Astrocyte of the cerebellum (primary cell): ENCODE data around the gene IGSF5.

ENCODE experiments used
- DNase-seq: peaks from one replicate; pipeline ENCODE4 v3.0.0-alpha.2; 2011; ENCODE audit warnings: low read depth
- H3K4me3 ChIP-seq: 2 replicates; pipeline ENCODE4 v1.5.1; 2011; ENCODE audit warnings: mild to moderate bottlenecking, low read depth, low read length, moderate library complexity
- in situ Hi-C: cut with HindIII; loops from 2 replicates; pipeline ENCODE4 v1.10.0; 2017; ENCODE audit warnings: low sequenced_read_pairs
- TF ChIP-seq, protein P1 (sequence below): IDR thresholded peaks from 2 replicates; pipeline ENCODE4 v1.5.1; 2012; ENCODE audit warnings: low read length, low read depth, moderate library complexity, mild to moderate bottlenecking; ENCODE audit errors: missing control alignments

The IGSF5 gene

GRCh38 chr21:39804240-39804639 lies 59.3 kb downstream of the IGSF5 start:
- TF ChIP-seq, protein P1, sequence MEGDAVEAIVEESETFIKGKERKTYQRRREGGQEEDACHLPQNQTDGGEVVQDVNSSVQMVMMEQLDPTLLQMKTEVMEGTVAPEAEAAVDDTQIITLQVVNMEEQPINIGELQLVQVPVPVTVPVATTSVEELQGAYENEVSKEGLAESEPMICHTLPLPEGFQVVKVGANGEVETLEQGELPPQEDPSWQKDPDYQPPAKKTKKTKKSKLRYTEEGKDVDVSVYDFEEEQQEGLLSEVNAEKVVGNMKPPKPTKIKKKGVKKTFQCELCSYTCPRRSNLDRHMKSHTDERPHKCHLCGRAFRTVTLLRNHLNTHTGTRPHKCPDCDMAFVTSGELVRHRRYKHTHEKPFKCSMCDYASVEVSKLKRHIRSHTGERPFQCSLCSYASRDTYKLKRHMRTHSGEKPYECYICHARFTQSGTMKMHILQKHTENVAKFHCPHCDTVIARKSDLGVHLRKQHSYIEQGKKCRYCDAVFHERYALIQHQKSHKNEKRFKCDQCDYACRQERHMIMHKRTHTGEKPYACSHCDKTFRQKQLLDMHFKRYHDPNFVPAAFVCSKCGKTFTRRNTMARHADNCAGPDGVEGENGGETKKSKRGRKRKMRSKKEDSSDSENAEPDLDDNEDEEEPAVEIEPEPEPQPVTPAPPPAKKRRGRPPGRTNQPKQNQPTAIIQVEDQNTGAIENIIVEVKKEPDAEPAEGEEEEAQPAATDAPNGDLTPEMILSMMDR = no peak
- in situ Hi-C loops = no loop called here
- H3K4me3 ChIP-seq = no peak overlapping the region
- DNase-seq = no peak

- TF ChIP-seq, protein P1 = no peak
- in situ Hi-C loops = no loop called here
- H3K4me3 ChIP-seq = no peak overlapping the region
- no peak for DNase-seq
Observed at GRCh38 chr21:39805983-39806382, 61.0 kb downstream of the IGSF5 start.

DNA sequence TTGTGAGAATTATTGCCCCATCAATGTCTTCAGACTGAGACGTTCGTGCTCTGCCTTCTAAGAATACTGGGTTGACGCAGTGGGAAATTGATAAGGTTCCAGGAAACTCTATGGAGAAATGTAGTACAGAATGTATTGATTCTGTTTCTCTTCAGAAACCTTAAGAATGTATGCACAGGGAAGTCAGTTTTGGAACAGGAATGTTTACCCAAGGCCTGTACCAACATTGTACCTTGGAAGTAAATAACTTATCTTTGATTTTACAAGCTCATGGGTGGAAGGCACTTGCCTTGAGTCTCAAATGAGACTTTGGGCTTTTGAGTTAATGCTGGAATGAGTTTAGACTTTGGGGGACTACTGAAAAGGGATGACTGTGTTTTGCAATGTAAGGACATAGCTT lies 62.8 kb downstream of the IGSF5 start:
- H3K4me3 ChIP-seq = no peak overlapping the region
- DNase-seq = no peak
- TF ChIP-seq, protein P1 = no peak
- in situ Hi-C loops = no loop called here

GRCh38 chr21:39809936-39810335 lies 65.0 kb downstream of the IGSF5 start:
- TF ChIP-seq, protein P1 = no peak
- no peak overlapping the region for H3K4me3 ChIP-seq
- DNase-seq = no peak
- in situ Hi-C loops = no loop called here

GRCh38 chr21:39812983-39813382 lies 68.0 kb downstream of the IGSF5 start:
- H3K4me3 ChIP-seq = no peak overlapping the region
- DNase-seq = no peak
- TF ChIP-seq, protein P1 = no peak
- in situ Hi-C loops = no loop called here

GRCh38 chr21:39818557-39818956 lies 73.6 kb downstream of the IGSF5 start:
- in situ Hi-C loops = no loop called here

More at GRCh38 chr21:39818557-39818956, 73.6 kb downstream of the IGSF5 start:
- DNase-seq = no peak
- H3K4me3 ChIP-seq = no peak overlapping the region
- TF ChIP-seq, protein P1 = no peak
